Naive B cell (primary cell): Measurements from ENCODE around the gene RBM20. TPM values are rescaled to one million over a fixed set of nuclear protein-coding genes. Genes with fewer than 3 reads are reported as not detected.

Source experiments
- ATAC-seq, 2 donors: fragments of 150-1000 bp; cut with Tn5 transposase; 2 replicates each; pipeline ENCODE4 v1.10.0; 2021; ENCODE audit warnings: low read depth in 2 of 2, mild to moderate bottlenecking in 2 of 2, moderate library complexity in 2 of 2
- DNase-seq: peaks from one replicate; pipeline ENCODE4 v3.0.0; 2022
- H3K27ac Mint-ChIP-seq, 6 donors: one replicate each; pipeline ENCODE4 v1.8.0; 2020 to 2022; ENCODE audit warnings: mild to moderate bottlenecking in 6 of 6, mixed read lengths in 6 of 6, moderate library complexity in 5 of 6, inconsistent platforms in 2 of 6
- H3K27me3 Mint-ChIP-seq, 3 donors: one replicate each; pipeline ENCODE4 v1.8.0; 2021 to 2022; ENCODE audit warnings: mixed read lengths in 3 of 3, mild to moderate bottlenecking in 1 of 3
- H3K36me3 Mint-ChIP-seq, 2 donors: one replicate each; pipeline ENCODE4 v1.8.0; 2020 to 2022; ENCODE audit warnings: mixed read lengths in 2 of 2, inconsistent platforms in 1 of 2, mild to moderate bottlenecking in 1 of 2
- H3K4me1 Mint-ChIP-seq, 3 donors: one replicate each; pipeline ENCODE4 v1.8.0; 2020 to 2022; ENCODE audit warnings: mixed read lengths in 3 of 3, inconsistent platforms in 1 of 3, mild to moderate bottlenecking in 1 of 3, moderate library complexity in 1 of 3
- H3K4me3 Mint-ChIP-seq, 8 donors: one replicate each; pipeline ENCODE4 v1.8.0; 2020 to 2022; ENCODE audit warnings: mild to moderate bottlenecking in 8 of 8, mixed read lengths in 8 of 8, moderate library complexity in 8 of 8, inconsistent platforms in 2 of 8
- H3K9me3 Mint-ChIP-seq, 7 donors: one replicate each; pipeline ENCODE4 v1.8.0; 2020 to 2022; ENCODE audit warnings: mixed read lengths in 7 of 7, mild to moderate bottlenecking in 5 of 7, inconsistent platforms in 2 of 7, moderate library complexity in 1 of 7
- polyA plus RNA-seq, 6 donors: library from polyadenylated mRNA; unstranded; fragments of 300-500 nt; fragmentation: Illumina TruSeq; gene quantifications; one replicate each; pipeline ENCODE4 v1.2.3, GENCODE V29; 2021; ENCODE audit warnings: low read depth in 6 of 6

RBM20 gene
- polyA plus RNA-seq, 6 donors from 2014 or later = 0.05 TPM; not detected in 5

GRCh38 chr10:110730345-110731050 is 86.4 kb downstream of the RBM20 start:
- H3K4me1 Mint-ChIP-seq = peaks cover 8 to 12% (median 10%) of the 10 kb centered on the region in 3 donors

DNA sequence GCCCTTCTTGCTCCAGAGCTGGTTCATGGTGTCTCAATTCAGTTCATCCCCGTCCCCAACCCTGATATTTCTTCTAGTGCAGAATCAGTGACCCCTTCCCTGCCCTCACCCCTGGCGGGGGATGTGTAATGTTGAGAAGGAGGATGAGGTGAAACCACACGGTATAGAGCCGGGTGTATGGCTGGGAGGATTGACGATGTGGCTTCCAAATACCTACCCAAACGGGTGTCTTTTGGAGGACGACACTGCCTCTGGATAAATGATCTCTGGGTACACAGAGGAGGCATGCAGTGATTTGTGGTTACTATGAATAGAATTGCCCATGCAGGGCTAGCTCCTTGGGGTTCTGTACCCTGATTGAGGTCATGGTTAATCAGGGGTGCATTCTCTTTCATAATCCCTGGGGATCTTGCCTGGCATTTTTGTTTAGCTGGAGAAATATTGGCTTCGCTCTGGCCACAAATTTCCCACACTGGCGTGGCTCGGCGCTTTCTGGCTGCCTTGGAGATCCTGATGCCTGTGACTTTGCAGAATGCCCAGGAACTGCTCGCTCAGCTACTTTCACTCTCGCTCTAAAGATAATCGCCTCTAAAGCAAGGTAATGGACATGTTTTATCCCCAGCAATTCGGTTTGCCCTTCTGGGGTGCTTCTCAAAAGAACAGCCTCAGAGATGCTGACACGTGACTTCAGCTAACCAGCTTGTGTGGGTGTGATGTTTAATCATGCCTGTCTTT is 89.2 kb downstream of the RBM20 start:
- H3K27me3 Mint-ChIP-seq = peaks cover 63 to 85% (median 72%) of the 10 kb centered on the region in 3 donors
- DNase-seq (no peak), ATAC-seq (no peak)
- H3K4me3 Mint-ChIP-seq = peak overlapping the region in 1 of 8 donors; percentile 4
- H3K9me3 Mint-ChIP-seq = peaks cover 0 to 3% (median 0%) of the 10 kb centered on the region in 7 donors
- peak overlapping the region in 1 of 6 donors; percentile 54 for H3K27ac Mint-ChIP-seq
- H3K36me3 Mint-ChIP-seq = no peaks in the 10 kb centered on the region
- peaks cover 0 to 4% (median 2%) of the 10 kb centered on the region in 3 donors for H3K4me1 Mint-ChIP-seq

More at GRCh38 chr10:110730345-110731050, 86.4 kb downstream of the RBM20 start:
- no peak overlapping the region for H3K27ac Mint-ChIP-seq
- H3K9me3 Mint-ChIP-seq = peaks cover 0 to 3% (median 0%) of the 10 kb centered on the region in 7 donors
- no peak overlapping the region for H3K4me3 Mint-ChIP-seq
- DNase-seq = no peak
- no peak for ATAC-seq
- H3K36me3 Mint-ChIP-seq = no peaks in the 10 kb centered on the region
- peaks cover 54 to 71% (median 64%) of the 10 kb centered on the region in 3 donors for H3K27me3 Mint-ChIP-seq

DNA sequence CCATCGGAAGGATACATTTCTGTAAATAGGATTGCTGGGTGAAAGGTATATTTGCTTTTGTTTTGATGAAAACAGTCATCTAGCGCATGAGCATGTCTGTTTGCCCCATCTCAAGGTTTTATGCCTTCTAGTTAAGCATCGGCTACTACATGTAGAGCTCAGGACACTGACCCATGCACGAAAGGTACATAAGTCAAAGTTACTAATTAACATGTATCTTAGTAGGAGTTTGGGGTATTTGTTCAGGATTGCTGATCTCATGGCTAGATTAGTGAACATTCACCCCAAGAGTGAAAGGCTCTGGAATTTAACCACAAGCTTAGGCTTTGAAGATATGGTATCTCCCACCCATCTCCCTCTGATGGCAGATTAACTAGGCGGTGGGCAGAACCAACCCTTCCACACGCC is 91.5 kb downstream of the RBM20 start:
- H3K9me3 Mint-ChIP-seq = no peaks in the 10 kb centered on the region
- H3K36me3 Mint-ChIP-seq = no peaks in the 10 kb centered on the region
- no peak for ATAC-seq
- H3K4me1 Mint-ChIP-seq = peaks cover 0 to 4% (median 2%) of the 10 kb centered on the region in 3 donors
- DNase-seq = no peak
- H3K4me3 Mint-ChIP-seq = no peak overlapping the region
- peaks cover 58 to 81% (median 74%) of the 10 kb centered on the region in 3 donors for H3K27me3 Mint-ChIP-seq
- H3K27ac Mint-ChIP-seq = no peak overlapping the region

DNA sequence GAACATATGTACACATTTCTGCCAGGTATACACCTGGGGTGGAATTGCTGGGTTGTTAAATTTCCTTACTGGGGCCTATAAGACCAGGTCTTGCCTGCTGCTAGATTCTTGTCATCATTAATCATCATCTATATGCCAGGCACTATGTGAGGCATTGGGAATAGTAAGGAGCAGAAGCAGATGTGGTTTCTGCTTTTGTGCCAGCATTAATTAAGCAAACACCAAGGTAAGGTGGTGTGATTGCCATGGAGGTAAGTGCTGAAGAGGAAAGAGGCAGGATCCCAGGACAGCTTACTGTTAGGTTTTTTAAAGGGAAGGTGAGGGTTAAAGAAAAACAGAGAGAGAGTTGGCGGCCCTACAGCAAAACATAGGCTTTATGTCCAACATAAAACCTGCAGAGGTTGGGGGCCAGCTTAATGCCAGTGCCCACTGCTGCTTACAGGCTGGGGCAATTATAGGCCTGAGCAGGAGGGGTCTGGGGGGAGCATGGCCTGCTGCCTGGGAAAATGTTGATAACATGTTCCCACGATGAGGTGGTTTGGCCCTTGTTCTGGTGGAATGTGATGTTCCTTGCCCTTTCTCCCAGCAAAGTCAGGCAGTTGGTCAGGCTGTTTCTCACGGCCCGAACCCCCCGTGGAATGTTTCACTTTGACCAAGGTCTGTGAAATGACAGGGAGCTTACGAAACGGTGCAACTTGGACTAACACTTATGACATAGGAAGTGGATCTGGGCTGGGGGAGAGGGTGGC is 93.9 kb downstream of the RBM20 start:
- H3K4me1 Mint-ChIP-seq = peaks cover 0 to 6% (median 4%) of the 10 kb centered on the region in 3 donors
- peaks cover 41 to 75% (median 70%) of the 10 kb centered on the region in 3 donors for H3K27me3 Mint-ChIP-seq
- no peaks in the 10 kb centered on the region for H3K9me3 Mint-ChIP-seq
- no peaks in the 10 kb centered on the region for H3K36me3 Mint-ChIP-seq
- no peak for DNase-seq
- peak overlapping the region in 2 of 6 donors; percentile 8 to 64 for H3K27ac Mint-ChIP-seq
- ATAC-seq = no peak
- no peak overlapping the region for H3K4me3 Mint-ChIP-seq

- H3K36me3 Mint-ChIP-seq = no peaks in the 10 kb centered on the region
- peaks cover 28 to 58% (median 55%) of the 10 kb centered on the region in 3 donors for H3K27me3 Mint-ChIP-seq
- peak overlapping the region in 2 of 6 donors; percentile 26 to 29 for H3K27ac Mint-ChIP-seq
- DNase-seq (no peak), ATAC-seq (no peak)
- H3K9me3 Mint-ChIP-seq = no peaks in the 10 kb centered on the region
- no peak overlapping the region for H3K4me3 Mint-ChIP-seq
- peaks cover 0 to 4% (median 0%) of the 10 kb centered on the region in 3 donors for H3K4me1 Mint-ChIP-seq
These were observed 95.7 kb downstream of the RBM20 start for GRCh38 chr10:110739811-110740271.

- H3K4me3 Mint-ChIP-seq = no peak overlapping the region
- no peak overlapping the region for H3K27ac Mint-ChIP-seq
- H3K36me3 Mint-ChIP-seq = no peaks in the 10 kb centered on the region
- peaks cover 13 to 44% (median 37%) of the 10 kb centered on the region in 3 donors for H3K27me3 Mint-ChIP-seq
- H3K9me3 Mint-ChIP-seq = no peaks in the 10 kb centered on the region
- no peak for ATAC-seq
- peaks cover 3 to 8% (median 6%) of the 10 kb centered on the region in 3 donors for H3K4me1 Mint-ChIP-seq
- DNase-seq = no peak
These were observed 98.7 kb downstream of the RBM20 start for GRCh38 chr10:110742801-110743200.

GRCh38 chr10:110744782-110745181 is 100.6 kb downstream of the RBM20 start:
- H3K4me3 Mint-ChIP-seq = no peak overlapping the region
- peaks cover 0 to 12% (median 3%) of the 10 kb centered on the region in 7 donors for H3K9me3 Mint-ChIP-seq
- H3K27me3 Mint-ChIP-seq = peaks cover 9 to 32% (median 23%) of the 10 kb centered on the region in 3 donors
- H3K36me3 Mint-ChIP-seq = no peaks in the 10 kb centered on the region
- ATAC-seq (no peak), DNase-seq (no peak)
- peaks cover 3 to 8% (median 6%) of the 10 kb centered on the region in 3 donors for H3K4me1 Mint-ChIP-seq
- no peak overlapping the region for H3K27ac Mint-ChIP-seq

DNA sequence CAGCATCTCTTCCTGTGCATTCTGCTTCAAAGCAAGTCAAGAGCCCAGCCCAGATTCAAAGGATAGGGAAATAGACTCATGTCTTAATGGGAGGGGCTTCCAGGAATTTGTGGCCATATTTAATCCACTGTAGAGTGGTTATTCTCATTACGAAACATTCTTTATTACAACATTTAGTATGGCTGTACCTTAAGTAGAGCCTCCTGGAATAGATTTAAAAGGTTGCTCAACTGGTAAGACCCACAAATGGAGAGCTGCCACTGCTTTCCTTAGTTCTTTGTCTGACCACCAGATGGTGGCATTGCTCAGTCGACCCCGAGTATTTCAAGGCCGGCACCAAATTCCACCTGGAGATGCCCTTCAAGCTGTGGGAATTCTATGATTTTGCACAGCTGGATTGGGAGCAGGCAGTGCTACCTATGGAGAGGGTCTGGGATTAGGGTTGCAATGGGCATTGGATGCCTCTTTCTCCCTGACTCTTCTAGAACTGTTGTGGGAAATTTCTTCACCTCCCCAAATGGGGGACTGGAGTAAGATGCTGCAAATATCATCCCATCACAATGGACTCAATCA is 102.2 kb downstream of the RBM20 start:
- H3K27ac Mint-ChIP-seq = peak overlapping the region in 1 of 6 donors; percentile 27
- DNase-seq = peak; percentile 36
- peaks cover 4 to 17% (median 10%) of the 10 kb centered on the region in 3 donors for H3K27me3 Mint-ChIP-seq
- peaks cover 3 to 8% (median 6%) of the 10 kb centered on the region in 3 donors for H3K4me1 Mint-ChIP-seq
- H3K9me3 Mint-ChIP-seq = peaks cover 0 to 13% (median 3%) of the 10 kb centered on the region in 7 donors
- ATAC-seq = peak; percentile 55 to 59
- H3K36me3 Mint-ChIP-seq = no peaks in the 10 kb centered on the region
- H3K4me3 Mint-ChIP-seq = no peak overlapping the region

GRCh38 chr10:110746969-110747608 is 103.0 kb downstream of the RBM20 start:
- DNase-seq = no peak
- no peak overlapping the region for H3K4me3 Mint-ChIP-seq
- H3K27ac Mint-ChIP-seq = no peak overlapping the region
- H3K36me3 Mint-ChIP-seq = no peaks in the 10 kb centered on the region
- ATAC-seq = no peak
- H3K4me1 Mint-ChIP-seq = peaks cover 3 to 8% (median 6%) of the 10 kb centered on the region in 3 donors
- peaks cover 0 to 13% (median 3%) of the 10 kb centered on the region in 7 donors for H3K9me3 Mint-ChIP-seq
- peaks cover 3 to 10% (median 4%) of the 10 kb centered on the region in 3 donors for H3K27me3 Mint-ChIP-seq

DNA sequence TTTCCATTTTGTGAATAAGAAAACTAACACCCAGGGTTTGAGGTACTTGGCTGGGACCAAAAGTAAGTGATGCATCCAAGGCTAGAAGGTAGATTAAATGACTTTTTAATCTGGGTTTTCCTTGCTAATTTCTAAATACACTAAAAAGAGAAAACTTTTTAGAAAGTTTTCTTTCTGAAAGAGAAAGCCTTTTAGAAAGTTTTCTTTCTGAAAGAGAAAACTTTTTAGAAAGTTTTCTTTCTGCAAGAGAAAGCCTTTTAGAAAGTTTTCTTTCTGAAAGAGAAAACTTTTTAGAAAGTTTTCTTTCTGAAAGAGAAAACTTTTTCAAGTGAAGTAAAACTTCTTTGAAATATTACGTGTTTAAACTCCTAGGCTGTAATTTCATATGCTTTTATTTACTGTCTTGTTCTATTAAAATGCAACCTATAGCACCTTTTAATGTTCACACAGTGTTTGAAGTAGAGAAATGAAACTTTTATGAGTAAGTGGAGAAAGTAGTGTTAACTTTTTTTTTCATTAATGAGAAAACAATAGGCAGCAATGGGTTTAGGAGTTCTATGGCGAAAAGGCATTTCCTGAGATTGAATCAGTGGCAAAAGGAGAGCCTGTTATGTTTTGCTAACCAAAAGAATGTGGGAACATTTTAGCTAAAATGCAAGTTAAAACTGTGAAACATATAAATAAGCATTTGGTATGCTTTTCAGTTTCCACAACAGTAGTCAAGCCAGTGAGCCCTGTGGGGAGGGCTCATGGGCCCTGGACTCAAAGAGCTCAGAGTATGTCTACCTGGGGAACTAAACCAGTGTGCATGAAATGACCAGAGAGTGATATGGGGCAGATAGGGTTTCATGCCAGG is 103.7 kb downstream of the RBM20 start:
- H3K27ac Mint-ChIP-seq = peak overlapping the region in 2 of 6 donors; percentile 28 to 29
- peaks cover 0 to 6% (median 4%) of the 10 kb centered on the region in 3 donors for H3K27me3 Mint-ChIP-seq
- H3K36me3 Mint-ChIP-seq = no peaks in the 10 kb centered on the region
- DNase-seq (no peak), ATAC-seq (no peak)
- H3K4me3 Mint-ChIP-seq = no peak overlapping the region
- peaks cover 0 to 13% (median 3%) of the 10 kb centered on the region in 7 donors for H3K9me3 Mint-ChIP-seq
- H3K4me1 Mint-ChIP-seq = peaks cover 3 to 8% (median 3%) of the 10 kb centered on the region in 3 donors

DNA sequence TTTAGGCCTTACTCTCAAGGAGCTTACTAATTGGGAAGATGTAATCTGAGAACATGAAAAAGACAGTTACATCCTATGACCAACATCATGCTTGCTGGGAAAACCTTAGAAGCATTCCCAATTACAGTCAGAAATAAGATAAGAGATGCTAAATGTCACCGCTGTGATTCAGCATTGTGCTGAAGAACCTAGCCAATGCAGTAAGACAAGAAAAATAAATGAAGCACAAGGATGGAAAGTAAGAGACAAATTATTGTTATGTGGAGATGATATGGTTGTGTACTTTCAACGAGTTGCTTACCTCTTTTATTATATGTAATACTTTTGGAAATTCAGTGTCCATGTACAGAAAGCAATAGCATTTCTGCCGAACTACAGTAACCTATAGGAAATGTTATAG is 104.8 kb downstream of the RBM20 start:
- Mint-ChIP-seq H3K4me3 (no peak overlapping the region), H3K27me3 (peaks cover 0 to 13% (median 6%) of the 10 kb centered on the region in 3 donors), H3K9me3 (peaks cover 0 to 13% (median 3%) of the 10 kb centered on the region in 7 donors), H3K36me3 (no peaks in the 10 kb centered on the region), H3K27ac (no peak overlapping the region), H3K4me1 (peaks cover 3 to 8% (median 3%) of the 10 kb centered on the region in 3 donors)
- DNase-seq (no peak), ATAC-seq (no peak)
